ENCODE data around the gene CMIP.

The CMIP gene

DNA sequence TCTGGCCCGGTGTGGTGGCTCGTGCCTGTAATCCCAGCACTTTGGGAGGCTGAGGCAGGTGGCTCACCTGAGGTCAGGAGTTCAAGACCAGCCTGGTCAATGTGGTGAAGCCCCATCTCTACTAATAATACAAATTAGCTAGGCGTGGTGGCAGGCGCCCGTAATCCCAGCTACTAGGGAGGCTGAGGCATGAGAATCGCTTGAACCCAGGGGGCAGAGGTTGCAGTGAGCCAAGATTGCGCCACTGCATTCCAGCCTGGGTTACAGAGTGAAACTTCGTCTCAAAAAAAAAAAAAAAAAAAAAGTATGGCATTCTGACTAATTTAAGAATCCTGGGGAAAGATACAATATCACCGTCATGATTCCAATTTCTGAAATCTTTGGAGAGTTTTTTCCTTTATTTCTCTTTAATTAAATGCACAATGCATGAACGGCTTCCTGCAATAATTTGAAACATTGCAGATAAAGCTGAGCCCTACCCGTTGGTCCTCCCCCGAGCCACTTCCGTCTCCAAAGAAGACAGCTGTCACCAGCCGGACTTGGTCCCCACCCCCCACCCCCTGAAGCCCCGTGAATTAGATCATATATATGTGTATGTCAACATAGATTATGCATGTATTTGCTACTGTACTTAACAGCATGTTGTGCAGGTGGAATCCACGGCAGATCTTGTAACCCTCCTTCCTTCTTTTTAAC is 191.8 kb downstream of the CMIP start:
- Histone ChIP-seq H3K36me3 (ENCODE audit: control insufficient read depth, insufficient read depth, low read length) (no peaks in the 10 kb centered on the region), H3K9me3 (ENCODE audit: control insufficient read depth, low read length) (no peaks in the 10 kb centered on the region), H3K79me2 (no peaks in the 10 kb centered on the region), H3K27me3 (ENCODE audit: control insufficient read depth, insufficient read depth, low read length) (no peaks in the 10 kb centered on the region), H3K4me2 (ENCODE audit: low read length) (no peak overlapping the region), H3K27ac (no peak overlapping the region), H3K9ac (no peak overlapping the region), H3K4me3 (ENCODE audit: low read depth, low read length) (no peak overlapping the region), H3K4me1 (peaks cover 5% of the 10 kb centered on the region), H2AFZ (no peak overlapping the region)
- TF ChIP-seq, protein P1, sequence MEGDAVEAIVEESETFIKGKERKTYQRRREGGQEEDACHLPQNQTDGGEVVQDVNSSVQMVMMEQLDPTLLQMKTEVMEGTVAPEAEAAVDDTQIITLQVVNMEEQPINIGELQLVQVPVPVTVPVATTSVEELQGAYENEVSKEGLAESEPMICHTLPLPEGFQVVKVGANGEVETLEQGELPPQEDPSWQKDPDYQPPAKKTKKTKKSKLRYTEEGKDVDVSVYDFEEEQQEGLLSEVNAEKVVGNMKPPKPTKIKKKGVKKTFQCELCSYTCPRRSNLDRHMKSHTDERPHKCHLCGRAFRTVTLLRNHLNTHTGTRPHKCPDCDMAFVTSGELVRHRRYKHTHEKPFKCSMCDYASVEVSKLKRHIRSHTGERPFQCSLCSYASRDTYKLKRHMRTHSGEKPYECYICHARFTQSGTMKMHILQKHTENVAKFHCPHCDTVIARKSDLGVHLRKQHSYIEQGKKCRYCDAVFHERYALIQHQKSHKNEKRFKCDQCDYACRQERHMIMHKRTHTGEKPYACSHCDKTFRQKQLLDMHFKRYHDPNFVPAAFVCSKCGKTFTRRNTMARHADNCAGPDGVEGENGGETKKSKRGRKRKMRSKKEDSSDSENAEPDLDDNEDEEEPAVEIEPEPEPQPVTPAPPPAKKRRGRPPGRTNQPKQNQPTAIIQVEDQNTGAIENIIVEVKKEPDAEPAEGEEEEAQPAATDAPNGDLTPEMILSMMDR (IDR thresholded peaks at IDR 0.05), result no peak

GRCh38 chr16:81637336-81638235 is 193.0 kb downstream of the CMIP start:
- Histone ChIP-seq H3K4me1 (peaks cover 5% of the 10 kb centered on the region), H2AFZ (no peak overlapping the region), H3K36me3 (ENCODE audit: control insufficient read depth, insufficient read depth, low read length) (no peaks in the 10 kb centered on the region), H3K27me3 (ENCODE audit: control insufficient read depth, insufficient read depth, low read length) (no peaks in the 10 kb centered on the region), H3K9ac (no peak overlapping the region), H3K4me3 (ENCODE audit: low read depth, low read length) (no peak overlapping the region), H3K79me2 (peaks cover 5% of the 10 kb centered on the region), H3K9me3 (ENCODE audit: control insufficient read depth, low read length) (no peaks in the 10 kb centered on the region), H3K4me2 (ENCODE audit: low read length) (no peak overlapping the region), H3K27ac (no peak overlapping the region)
- TF ChIP-seq, protein P1 (IDR thresholded peaks at IDR 0.05), result no peak

DNA sequence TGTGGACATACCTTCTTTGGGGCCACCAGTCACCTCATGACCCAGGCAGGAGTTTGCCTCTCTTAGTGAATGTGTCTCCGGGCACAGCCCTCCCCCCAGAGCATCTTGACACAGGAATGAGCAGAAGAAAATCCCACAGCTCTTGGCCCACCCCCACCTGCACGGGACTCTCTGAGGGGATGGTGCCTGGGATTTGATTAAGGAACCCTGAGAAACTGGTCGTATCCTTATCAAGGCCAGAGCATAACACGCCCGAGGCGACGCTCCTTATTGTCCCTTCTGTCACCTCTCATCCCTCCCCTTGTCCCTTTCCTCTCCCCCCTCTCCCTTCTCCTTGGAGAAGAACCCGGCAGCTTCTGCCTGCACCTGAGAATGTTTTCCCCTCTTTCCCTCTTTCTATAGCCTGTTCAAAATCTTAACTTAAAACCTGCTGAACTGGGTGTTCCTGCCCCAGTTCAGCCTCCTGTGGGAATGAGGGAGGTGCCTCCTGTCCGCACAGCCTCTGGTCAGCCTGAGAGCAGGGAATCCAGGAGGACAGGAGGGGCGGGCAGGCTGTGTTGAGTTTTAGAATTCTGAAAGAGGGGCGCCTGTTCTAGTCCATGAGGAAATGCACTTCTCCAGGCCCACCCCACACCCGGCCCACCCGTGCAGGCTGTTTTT is 193.8 kb downstream of the CMIP start:
- no peaks in the 10 kb centered on the region for H3K9me3 ChIP-seq (ENCODE audit: control insufficient read depth, low read length)
- H3K79me2 ChIP-seq, result peaks cover 5% of the 10 kb centered on the region
- H3K4me2 ChIP-seq (ENCODE audit: low read length), result no peak overlapping the region
- no peak overlapping the region for H2AFZ ChIP-seq
- H3K27ac ChIP-seq, result no peak overlapping the region
- H3K4me3 ChIP-seq (ENCODE audit: low read depth, low read length), result no peak overlapping the region
- H3K4me1 ChIP-seq, result peaks cover 5% of the 10 kb centered on the region
- TF ChIP-seq, protein P1 (IDR thresholded peaks at IDR 0.05), result no peak
- H3K27me3 ChIP-seq (ENCODE audit: control insufficient read depth, insufficient read depth, low read length), result no peaks in the 10 kb centered on the region
- H3K36me3 ChIP-seq (ENCODE audit: control insufficient read depth, insufficient read depth, low read length), result no peaks in the 10 kb centered on the region
- no peak overlapping the region for H3K9ac ChIP-seq

- Histone ChIP-seq H3K4me1 (peaks cover 5% of the 10 kb centered on the region), H3K27me3 (ENCODE audit: control insufficient read depth, insufficient read depth, low read length) (no peaks in the 10 kb centered on the region), H2AFZ (no peak overlapping the region), H3K79me2 (peaks cover 5% of the 10 kb centered on the region), H3K9me3 (ENCODE audit: control insufficient read depth, low read length) (no peaks in the 10 kb centered on the region), H3K27ac (no peak overlapping the region), H3K4me2 (ENCODE audit: low read length) (no peak overlapping the region), H3K36me3 (ENCODE audit: control insufficient read depth, insufficient read depth, low read length) (no peaks in the 10 kb centered on the region), H3K9ac (no peak overlapping the region), H3K4me3 (ENCODE audit: low read depth, low read length) (no peak overlapping the region)
- TF ChIP-seq, protein P1 (IDR thresholded peaks at IDR 0.05), result no peak
These were observed 194.7 kb downstream of the CMIP start for GRCh38 chr16:81639348-81639747.

All from parathyroid adenoma (tissue), 2 donors.